HG02678 (cell line): ENCODE results near the gene HOXD13.

Experiments used
- ATAC-seq: cut with Tn5 transposase; IDR thresholded peaks from one replicate; pipeline ENCODE4 v1.9.1; 2021; ENCODE audit warnings: mild to moderate bottlenecking, moderate library complexity; ENCODE audit not compliant: unreplicated experiment

The HOXD13 gene

DNA sequence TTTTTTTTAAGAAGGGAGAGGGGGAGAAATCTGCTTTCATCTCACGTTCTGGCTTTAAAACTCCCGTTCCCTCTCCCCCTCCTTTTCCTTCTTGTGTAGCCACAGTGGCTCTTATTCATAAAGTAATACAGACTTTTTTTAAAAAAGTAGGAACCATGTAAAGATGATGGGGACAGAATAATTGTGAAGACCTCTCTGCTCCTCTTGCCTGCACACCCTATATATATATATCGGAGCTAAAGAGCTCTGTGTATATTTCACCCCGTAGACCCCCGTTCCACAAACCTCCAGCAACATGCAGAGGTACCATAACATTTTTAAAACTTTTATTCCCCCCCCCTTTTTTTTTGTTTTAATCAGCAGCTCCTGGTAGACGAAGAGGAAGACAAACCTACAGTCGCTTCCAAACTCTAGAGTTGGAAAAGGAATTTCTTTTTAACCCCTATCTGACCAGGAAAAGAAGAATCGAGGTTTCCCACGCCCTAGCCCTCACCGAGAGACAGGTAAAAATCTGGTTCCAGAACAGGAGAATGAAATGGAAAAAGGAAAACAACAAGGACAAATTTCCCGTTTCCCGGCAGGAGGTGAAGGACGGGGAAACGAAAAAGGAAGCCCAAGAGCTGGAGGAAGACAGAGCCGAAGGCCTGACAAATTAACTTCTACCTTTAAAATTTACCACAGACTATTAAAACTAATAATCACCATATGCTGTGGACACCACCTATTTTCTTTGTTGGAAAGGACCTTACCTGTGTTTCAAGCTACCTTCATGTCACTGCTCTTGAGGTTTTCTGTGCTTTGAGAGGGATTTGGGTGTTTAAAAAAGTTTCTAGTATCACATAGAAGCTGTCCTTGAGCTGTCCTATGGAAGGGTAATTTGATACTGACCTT, 38.7 kb downstream of the HOXD13 start:
- no peak for ATAC-seq

DNA sequence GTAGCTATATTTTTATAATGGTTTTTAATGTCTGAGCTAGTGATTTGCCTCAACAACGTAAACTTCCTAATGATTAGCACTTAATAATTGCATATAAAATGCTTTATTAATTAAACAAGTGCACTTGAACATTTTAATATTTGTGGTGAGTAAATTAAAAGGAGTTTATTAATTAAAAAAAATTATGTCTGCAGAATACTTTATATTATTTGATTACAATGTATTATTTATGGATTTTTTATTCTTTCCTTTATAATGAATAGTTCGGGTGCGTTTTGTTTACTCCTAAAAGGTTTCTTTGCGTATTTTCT, 39.3 kb downstream of the HOXD13 start:
- no peak for ATAC-seq

- no peak for ATAC-seq
Measured at GRCh38 chr2:176132205-176133171, 40.0 kb downstream of the HOXD13 start.

GRCh38 chr2:176133389-176133788, 40.9 kb downstream of the HOXD13 start:
- no peak for ATAC-seq

DNA sequence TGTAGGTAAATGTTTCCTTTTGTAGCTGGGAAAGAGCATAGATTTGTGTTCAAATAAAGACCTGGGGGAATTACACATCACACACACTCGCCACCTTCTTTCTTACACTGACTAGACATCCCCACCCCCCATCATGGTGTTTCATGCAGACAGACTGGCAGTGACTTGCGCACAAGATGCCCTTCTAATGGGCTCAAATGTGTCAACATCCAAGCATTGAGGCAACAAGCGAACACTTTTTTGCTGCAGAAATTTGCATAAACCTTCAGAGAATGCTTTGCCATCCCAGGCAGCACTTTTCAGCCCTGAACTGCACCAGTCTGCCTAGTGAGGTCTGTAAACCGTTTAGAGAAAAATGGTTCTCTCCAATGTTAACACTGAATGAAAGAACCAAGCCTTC, 41.5 kb downstream of the HOXD13 start:
- no peak for ATAC-seq

DNA sequence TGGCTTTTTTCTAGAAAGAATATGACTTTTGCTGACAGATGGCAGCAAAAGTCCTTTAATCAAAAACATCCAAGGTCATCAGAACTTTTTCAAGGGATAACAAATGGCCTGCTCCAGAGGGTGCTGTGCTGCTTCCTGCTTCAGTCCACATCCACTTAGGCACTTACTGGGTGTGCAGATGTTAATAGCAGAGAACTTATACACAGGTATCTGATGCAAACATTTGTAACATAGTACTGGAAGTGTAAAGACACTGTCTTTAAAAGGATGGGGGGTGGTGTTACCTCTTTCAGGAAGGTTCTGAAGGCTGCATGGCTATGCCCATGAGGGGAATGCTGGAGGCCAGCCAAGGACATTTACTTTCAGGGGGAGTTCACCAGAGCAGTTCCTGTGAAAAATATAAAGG, 42.5 kb downstream of the HOXD13 start:
- no peak for ATAC-seq

DNA sequence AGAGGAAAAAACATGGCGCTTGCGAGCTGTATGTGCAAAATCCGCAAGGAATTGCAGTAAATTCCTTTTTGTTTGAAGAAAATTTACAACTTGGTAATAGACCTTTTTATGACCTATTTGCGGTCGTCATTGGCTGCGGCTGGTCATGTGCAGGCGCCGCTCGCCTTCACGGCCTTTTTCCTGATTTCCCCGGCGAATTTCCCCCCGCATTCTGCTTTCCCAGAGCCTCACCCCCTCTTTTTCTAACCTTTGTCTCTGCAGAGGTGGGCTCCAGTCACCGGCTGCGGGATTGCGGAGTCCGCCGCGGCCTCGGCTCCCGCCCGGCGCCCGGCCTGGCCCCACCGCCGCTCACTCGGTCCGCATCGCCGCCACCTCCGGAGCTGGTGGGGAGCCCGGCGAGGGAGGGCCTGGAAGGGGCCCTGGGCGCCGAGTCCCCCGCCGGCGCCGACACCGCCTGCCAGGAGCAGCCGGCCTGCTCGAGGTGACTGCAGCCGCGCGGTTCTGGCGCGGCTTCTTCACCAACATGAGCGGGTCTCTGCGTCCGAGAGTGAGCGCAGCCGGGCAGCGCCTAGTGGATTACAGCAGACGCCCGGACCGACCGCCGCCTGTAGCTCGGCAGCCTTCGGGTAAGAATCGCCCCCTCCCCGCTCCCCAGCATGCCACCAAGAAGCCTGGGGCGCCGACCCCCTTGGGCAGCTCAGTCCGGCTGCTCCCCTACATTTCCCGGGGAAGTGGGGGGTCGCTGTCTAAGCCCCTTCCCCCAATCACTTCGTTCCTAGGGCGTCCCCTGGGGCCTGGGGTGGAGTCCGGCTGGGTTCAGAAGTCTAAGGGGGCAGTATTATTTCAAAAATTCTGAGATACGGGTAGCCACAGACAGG, 44.1 kb downstream of the HOXD13 start:
- no peak for ATAC-seq

DNA sequence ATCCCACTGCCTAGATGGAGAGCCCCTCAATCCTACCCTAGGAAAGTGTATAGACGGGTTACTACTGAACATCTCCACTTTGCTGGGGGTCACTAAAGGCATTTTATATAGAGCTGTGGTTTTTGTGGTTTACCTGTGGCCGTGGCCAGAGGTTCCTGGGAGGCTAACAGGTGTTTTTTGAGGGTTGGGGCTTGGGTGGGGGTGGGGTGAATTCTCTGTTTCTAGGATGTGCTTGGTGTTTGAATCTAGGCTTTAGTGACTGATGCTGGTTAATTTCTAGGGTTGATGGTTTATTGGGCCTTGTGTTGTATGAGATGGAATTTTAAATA, 44.7 kb downstream of the HOXD13 start:
- ATAC-seq: no peak

GRCh38 chr2:176137906-176138305, 45.4 kb downstream of the HOXD13 start:
- no peak for ATAC-seq

GRCh38 chr2:176138526-176138922, 46.0 kb downstream of the HOXD13 start:
- no peak for ATAC-seq

DNA sequence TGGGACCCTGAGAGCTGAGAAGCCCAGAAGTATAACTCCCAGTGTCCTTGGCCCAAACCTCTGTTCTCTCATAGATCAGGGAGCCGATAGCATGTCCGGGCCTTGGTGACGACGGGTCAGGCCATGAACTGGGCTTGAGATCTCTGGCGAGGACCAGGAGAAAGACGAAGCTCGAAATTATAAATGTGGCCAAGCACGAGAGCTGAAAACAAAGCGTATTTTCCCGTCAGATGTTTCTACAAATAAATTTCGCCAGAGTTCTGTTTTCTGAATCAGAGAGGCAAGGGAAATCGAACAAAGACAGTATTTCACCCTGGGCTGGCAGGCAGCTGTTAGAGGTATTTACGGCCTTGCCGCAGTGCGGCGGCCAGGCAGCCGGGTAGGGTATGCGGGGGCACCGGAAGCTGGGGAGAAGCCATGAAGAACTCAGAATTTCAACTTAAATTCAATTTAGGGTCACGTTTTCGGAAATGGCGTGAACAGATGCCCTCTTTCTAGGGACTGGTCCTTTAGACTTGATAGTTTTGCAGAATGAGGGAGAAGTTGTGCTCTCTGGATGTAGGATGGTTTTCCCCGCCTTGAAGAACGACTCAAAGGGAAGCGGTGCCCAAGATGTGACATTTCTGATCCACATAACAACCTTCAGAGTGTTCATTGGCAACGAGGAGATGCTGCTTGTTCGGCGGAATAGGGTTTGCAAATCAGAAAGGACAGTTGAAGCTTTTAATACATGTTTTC, 46.6 kb downstream of the HOXD13 start:
- ATAC-seq: no peak

DNA sequence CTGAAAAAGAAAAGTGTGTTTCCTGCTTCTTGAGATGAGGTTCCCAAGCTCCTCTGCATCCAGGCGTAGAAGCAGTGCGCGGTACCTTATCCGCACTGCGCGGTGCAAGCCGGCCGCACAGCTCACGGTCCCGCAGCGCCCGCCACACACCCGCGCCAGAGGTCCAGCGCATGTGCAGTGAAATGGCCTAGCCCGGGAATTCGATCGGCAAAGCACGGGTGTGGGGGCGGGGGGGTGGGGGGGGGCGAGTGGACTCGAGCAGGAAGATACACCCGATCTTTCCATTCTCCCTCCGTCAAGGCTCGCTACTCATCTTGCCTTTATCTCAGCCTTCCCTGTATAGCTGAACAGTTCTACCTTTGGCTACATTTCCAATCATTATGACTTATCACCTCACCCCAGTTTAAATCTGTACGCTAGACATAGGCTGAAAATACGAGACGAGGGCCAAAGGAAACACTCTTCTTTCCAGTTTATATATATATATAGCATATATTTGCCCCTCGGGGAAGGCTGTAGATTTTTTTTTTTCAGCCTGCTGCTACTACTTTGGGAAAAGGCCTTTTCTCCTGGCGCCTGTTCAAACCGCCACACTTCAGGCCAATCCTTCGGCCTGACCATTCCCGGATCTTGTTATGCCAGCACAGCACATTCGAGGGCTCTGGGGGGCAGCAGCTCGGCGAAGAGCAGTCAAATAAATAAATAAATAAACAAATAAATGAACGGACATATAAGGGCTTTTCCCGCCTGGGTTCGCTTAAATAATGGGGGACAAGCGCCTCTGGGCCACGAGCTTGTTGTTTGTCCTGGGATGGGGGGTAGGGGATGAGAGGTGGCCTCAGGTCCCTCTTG, 47.4 kb downstream of the HOXD13 start:
- ATAC-seq: no peak

GRCh38 chr2:176140513-176141317, 48.2 kb downstream of the HOXD13 start:
- peak; percentile 93 for ATAC-seq

DNA sequence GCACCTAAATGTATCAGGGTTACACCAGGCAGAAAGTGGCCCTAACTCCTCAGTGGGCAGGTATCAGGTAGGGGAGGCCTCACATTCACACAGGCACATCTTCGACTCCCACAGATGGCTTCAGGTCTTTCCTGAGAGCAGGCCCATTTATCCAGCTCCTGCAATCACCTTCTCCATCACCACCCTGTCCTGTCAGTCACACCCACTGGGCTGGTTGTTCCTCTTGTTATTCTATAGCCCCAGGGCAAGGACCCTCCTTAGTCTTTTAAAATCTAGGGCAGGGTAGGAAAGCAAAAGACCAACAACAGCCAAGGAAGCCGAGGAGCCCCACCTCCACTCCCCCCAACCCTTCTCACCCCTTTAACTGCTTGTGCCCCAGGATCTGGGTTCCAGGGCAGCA, 49.8 kb downstream of the HOXD13 start:
- no peak for ATAC-seq
